GM23338 (cell line): Measurements from ENCODE around the gene PTPRN2.

ENCODE experiments used
- EZH2phosphoT487 ChIP-seq: fragments of 200-600 bp; sonication (generic); IDR thresholded peaks from one replicate; pipeline ENCODE4 v1.8.1; 2018; ENCODE audit warnings: antibody characterized with exemption; ENCODE audit not compliant: unreplicated experiment
- POLR2AphosphoS5 ChIP-seq: IDR thresholded peaks from 2 replicates; pipeline ENCODE4 v1.6.1; 2016; ENCODE audit warnings: antibody characterized with exemption, low read depth
- TF ChIP-seq, protein P1 (sequence below): fragments of 250-450 bp; sonication (Bioruptor Pico); IDR thresholded peaks from 2 replicates; pipeline ENCODE4 v1.5.0; 2020; ENCODE audit warnings: mild to moderate bottlenecking, moderate library complexity
- TF ChIP-seq, protein P2 (sequence below), 2 experiments: fragments of 200-600 bp in 1 of 2; sonication (generic) in 1 of 2; conservative IDR thresholded peaks; 2 replicates each; pipeline versions ENCODE4 v1.5.1 to v1.6.1; 2016 to 2017; ENCODE audit warnings: antibody characterized with exemption in 2 of 2, low read depth in 2 of 2, mild to moderate bottlenecking in 2 of 2, moderate library complexity in 1 of 2

DNA sequence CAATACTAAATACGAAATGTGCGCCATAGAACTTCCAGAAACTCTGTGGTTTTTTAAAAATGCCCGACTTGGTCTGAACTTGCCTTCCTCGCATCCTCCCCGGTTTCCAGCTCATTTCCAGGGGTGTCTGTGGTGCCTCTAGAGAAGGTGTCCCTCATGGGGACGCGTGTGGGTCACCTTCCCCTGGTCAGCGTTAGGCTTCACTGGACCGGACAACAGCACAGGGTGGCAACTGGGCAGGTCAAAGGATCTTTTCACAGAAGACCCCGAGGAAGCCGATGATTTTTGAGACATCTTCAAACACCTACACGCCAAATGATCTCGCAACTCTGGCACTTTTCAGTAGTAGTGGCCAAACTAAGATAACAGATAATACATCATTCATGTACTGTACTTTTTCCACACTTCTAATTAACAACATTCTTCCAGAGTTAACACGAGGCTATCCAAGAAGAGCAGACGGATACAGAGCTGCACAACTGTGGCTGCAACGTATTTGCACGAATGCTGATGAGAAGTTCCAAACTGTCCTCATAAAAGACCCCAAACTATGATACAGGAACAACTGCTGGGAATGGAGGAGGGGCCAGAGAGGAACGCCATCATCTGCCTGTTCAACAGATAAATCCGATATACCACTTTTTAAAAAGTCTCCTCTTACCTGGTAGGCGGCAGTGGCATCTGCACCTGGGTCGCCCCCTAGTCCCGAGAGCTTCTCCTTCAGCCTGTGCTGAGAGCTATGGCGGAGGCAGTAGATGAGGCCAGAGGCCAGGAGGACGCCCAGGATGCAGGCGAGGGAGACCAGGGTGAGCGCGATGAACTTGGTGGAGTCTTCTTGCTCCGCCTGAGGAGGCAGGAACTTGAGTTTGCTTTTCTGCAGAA is 905.3 kb downstream of the PTPRN2 start:
- TF ChIP-seq, protein P1, sequence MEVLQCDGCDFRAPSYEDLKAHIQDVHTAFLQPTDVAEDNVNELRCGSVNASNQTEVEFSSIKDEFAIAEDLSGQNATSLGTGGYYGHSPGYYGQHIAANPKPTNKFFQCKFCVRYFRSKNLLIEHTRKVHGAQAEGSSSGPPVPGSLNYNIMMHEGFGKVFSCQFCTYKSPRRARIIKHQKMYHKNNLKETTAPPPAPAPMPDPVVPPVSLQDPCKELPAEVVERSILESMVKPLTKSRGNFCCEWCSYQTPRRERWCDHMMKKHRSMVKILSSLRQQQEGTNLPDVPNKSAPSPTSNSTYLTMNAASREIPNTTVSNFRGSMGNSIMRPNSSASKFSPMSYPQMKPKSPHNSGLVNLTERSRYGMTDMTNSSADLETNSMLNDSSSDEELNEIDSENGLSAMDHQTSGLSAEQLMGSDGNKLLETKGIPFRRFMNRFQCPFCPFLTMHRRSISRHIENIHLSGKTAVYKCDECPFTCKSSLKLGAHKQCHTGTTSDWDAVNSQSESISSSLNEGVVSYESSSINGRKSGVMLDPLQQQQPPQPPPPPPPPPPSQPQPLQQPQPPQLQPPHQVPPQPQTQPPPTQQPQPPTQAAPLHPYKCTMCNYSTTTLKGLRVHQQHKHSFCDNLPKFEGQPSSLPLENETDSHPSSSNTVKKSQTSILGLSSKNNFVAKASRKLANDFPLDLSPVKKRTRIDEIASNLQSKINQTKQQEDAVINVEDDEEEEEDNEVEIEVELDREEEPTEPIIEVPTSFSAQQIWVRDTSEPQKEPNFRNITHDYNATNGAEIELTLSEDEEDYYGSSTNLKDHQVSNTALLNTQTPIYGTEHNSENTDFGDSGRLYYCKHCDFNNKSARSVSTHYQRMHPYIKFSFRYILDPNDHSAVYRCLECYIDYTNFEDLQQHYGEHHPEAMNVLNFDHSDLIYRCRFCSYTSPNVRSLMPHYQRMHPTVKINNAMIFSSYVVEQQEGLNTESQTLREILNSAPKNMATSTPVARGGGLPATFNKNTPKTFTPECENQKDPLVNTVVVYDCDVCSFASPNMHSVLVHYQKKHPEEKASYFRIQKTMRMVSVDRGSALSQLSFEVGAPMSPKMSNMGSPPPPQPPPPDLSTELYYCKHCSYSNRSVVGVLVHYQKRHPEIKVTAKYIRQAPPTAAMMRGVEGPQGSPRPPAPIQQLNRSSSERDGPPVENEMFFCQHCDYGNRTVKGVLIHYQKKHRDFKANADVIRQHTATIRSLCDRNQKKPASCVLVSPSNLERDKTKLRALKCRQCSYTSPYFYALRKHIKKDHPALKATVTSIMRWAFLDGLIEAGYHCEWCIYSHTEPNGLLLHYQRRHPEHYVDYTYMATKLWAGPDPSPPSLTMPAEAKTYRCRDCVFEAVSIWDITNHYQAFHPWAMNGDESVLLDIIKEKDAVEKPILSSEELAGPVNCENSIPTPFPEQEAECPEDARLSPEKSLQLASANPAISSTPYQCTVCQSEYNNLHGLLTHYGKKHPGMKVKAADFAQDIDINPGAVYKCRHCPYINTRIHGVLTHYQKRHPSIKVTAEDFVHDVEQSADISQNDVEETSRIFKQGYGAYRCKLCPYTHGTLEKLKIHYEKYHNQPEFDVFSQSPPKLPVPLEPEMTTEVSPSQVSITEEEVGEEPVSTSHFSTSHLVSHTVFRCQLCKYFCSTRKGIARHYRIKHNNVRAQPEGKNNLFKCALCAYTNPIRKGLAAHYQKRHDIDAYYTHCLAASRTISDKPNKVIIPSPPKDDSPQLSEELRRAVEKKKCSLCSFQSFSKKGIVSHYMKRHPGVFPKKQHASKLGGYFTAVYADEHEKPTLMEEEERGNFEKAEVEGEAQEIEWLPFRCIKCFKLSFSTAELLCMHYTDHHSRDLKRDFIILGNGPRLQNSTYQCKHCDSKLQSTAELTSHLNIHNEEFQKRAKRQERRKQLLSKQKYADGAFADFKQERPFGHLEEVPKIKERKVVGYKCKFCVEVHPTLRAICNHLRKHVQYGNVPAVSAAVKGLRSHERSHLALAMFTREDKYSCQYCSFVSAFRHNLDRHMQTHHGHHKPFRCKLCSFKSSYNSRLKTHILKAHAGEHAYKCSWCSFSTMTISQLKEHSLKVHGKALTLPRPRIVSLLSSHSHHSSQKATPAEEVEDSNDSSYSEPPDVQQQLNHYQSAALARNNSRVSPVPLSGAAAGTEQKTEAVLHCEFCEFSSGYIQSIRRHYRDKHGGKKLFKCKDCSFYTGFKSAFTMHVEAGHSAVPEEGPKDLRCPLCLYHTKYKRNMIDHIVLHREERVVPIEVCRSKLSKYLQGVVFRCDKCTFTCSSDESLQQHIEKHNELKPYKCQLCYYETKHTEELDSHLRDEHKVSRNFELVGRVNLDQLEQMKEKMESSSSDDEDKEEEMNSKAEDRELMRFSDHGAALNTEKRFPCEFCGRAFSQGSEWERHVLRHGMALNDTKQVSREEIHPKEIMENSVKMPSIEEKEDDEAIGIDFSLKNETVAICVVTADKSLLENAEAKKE (CRISPR knock-in tag), result no peak
- TF ChIP-seq, protein P2, sequence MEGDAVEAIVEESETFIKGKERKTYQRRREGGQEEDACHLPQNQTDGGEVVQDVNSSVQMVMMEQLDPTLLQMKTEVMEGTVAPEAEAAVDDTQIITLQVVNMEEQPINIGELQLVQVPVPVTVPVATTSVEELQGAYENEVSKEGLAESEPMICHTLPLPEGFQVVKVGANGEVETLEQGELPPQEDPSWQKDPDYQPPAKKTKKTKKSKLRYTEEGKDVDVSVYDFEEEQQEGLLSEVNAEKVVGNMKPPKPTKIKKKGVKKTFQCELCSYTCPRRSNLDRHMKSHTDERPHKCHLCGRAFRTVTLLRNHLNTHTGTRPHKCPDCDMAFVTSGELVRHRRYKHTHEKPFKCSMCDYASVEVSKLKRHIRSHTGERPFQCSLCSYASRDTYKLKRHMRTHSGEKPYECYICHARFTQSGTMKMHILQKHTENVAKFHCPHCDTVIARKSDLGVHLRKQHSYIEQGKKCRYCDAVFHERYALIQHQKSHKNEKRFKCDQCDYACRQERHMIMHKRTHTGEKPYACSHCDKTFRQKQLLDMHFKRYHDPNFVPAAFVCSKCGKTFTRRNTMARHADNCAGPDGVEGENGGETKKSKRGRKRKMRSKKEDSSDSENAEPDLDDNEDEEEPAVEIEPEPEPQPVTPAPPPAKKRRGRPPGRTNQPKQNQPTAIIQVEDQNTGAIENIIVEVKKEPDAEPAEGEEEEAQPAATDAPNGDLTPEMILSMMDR (conservative IDR thresholded peaks at IDR 0.05; ENCODE audit: low read depth in 2 of 2), result no peak
- TF ChIP-seq POLR2AphosphoS5 (no peak), EZH2phosphoT487 (no peak)
